ENCODE results near the gene KIR3DL3. TPM values are rescaled to one million over a fixed set of nuclear protein-coding genes. Genes with fewer than 3 reads are reported as not detected.
"Not testable (repeated sequence)": the region's sequence is repeated elsewhere in the genome, so short reads cannot be mapped to it uniquely, and the experiment has no call there.

Gene KIR3DL3
- polyA plus RNA-seq, 2 donors, result not detected

DNA sequence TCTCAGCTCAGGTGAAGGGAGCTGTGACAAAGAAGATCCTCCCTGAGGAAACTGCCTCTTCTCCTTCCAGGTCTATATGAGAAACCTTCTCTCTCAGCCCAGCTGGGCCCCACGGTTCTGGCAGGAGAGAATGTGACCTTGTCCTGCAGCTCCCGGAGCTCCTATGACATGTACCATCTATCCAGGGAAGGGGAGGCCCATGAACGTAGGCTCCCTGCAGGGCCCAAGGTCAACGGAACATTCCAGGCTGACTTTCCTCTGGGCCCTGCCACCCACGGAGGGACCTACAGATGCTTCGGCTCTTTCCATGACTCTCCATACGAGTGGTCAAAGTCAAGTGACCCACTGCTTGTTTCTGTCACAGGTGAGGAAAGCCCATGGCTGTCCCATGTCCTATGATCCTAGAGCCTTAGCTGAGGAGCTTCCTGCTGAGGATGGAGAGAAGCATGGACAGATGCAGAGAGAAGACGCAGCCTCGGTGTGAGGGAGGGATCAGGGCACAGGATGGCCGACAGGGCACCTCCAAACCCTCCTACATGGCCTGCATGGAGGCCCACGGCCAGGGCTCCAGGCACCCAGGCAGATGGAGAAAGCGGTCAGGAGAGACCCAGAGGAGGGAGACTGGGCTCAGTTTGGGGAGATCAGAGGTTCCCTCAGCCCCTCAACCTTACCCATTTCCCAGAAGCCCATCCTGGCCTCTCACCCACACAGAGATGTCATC, 51.0 kb downstream of the KIR3DL3 start:
- not testable (repeated sequence) for H3K4me3 ChIP-seq (ENCODE audit: low read depth in 1 of 2, low read length in 2 of 2); H3K9me3 ChIP-seq (ENCODE audit: control insufficient read depth in 2 of 2, insufficient read depth in 1 of 2, low read depth in 1 of 2, low read length in 1 of 2); H3K36me3 ChIP-seq (ENCODE audit: control insufficient read depth in 2 of 2, insufficient read depth in 2 of 2, low read length in 1 of 2); H3K27me3 ChIP-seq (ENCODE audit: control insufficient read depth in 1 of 2, insufficient read depth in 2 of 2, low read length in 2 of 2); H3K27ac ChIP-seq (ENCODE audit: low read depth in 2 of 2, low read length in 1 of 2); H3K4me1 ChIP-seq (ENCODE audit: control insufficient read depth in 2 of 2, insufficient read depth in 2 of 2, low read length in 1 of 2)
- WGBS, 2 donors, result 69 to 80% methylated on average over 12 of the region's 12 CpGs

DNA sequence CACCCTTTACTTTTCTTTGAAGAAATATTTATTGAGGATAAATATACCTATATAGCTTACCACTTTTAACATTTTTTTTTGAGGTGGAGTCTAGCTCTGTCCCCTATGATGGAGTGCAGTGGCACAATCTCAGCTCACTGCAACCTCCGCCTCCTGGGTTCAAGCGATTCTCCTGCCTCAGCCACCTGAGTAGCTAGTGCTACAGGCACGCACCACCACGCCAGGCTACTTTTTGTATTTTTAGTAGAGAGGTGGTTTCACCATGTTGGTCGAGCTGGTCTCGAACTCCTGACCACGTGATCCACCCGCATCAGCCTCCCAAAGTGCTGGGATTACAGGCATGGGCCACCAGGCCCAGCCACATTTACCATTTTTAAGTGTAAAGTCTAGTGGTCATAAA, 51.6 kb downstream of the KIR3DL3 start:
- not testable (repeated sequence) for H3K27ac ChIP-seq (ENCODE audit: low read depth in 2 of 2, low read length in 1 of 2)

DNA sequence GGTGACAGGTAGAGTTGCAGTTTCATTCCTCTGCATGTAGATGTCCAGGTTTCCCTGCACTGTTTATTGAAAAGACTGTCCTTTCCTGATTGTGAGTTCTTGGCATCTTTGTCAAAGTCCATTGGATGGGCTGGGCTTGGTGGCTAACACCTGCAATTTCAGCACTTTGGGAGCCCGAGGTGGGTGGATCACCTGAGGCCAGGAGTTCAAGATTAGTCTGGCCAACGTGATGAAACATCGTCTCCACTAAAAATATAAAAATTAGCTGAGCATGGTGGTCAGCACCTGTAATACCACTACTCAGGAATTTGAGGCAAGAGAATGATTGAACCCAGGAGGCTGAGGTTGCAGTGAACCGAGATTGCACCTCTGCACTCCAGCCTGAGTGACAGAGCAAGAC, 53.6 kb downstream of the KIR3DL3 start:
- not testable (repeated sequence) for H3K27me3 ChIP-seq (ENCODE audit: control insufficient read depth in 1 of 2, insufficient read depth in 2 of 2, low read length in 2 of 2); H3K27ac ChIP-seq (ENCODE audit: low read depth in 2 of 2, low read length in 1 of 2); H3K9me3 ChIP-seq (ENCODE audit: control insufficient read depth in 2 of 2, insufficient read depth in 1 of 2, low read depth in 1 of 2, low read length in 1 of 2); H3K4me3 ChIP-seq (ENCODE audit: low read depth in 1 of 2, low read length in 2 of 2); H3K36me3 ChIP-seq (ENCODE audit: control insufficient read depth in 2 of 2, insufficient read depth in 2 of 2, low read length in 1 of 2); H3K4me1 ChIP-seq (ENCODE audit: control insufficient read depth in 2 of 2, insufficient read depth in 2 of 2, low read length in 1 of 2)
- WGBS, 2 donors, result 51 to 53% methylated on average over 4 of the region's 4 CpGs

More for the DNA sequence above, 51.6 kb downstream of the KIR3DL3 start:
- H3K4me3 ChIP-seq (ENCODE audit: low read depth in 1 of 2, low read length in 2 of 2); H3K9me3 ChIP-seq (ENCODE audit: control insufficient read depth in 2 of 2, insufficient read depth in 1 of 2, low read depth in 1 of 2, low read length in 1 of 2); H3K4me1 ChIP-seq (ENCODE audit: control insufficient read depth in 2 of 2, insufficient read depth in 2 of 2, low read length in 1 of 2); H3K27me3 ChIP-seq (ENCODE audit: control insufficient read depth in 1 of 2, insufficient read depth in 2 of 2, low read length in 2 of 2); H3K36me3 ChIP-seq (ENCODE audit: control insufficient read depth in 2 of 2, insufficient read depth in 2 of 2, low read length in 1 of 2): not testable (repeated sequence)
- WGBS, 2 donors, result 68 to 81% methylated on average over 8 of the region's 8 CpGs

DNA sequence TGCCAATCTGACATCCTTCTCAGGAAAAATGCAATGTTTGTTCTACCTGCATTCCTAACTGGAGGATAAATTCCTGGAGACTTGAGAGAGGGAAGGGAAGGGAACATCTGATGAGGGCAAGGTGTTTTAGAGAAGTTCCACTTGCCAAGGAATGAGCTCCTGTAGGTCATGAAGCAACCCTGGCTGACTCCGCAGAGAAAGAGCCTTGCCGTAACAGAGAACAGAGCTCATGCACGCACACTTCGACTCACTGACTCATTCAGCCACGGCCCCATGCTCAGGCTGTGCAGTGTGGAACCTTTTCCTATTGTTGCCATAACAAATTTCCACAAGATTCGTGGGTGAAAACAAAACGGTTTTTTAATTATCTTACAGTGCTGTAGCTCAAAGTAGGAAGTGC, 54.7 kb downstream of the KIR3DL3 start:
- H3K27me3 ChIP-seq (ENCODE audit: control insufficient read depth in 1 of 2, insufficient read depth in 2 of 2, low read length in 2 of 2); H3K4me3 ChIP-seq (ENCODE audit: low read depth in 1 of 2, low read length in 2 of 2); H3K9me3 ChIP-seq (ENCODE audit: control insufficient read depth in 2 of 2, insufficient read depth in 1 of 2, low read depth in 1 of 2, low read length in 1 of 2); H3K36me3 ChIP-seq (ENCODE audit: control insufficient read depth in 2 of 2, insufficient read depth in 2 of 2, low read length in 1 of 2); H3K4me1 ChIP-seq (ENCODE audit: control insufficient read depth in 2 of 2, insufficient read depth in 2 of 2, low read length in 1 of 2); H3K27ac ChIP-seq (ENCODE audit: low read depth in 2 of 2, low read length in 1 of 2): not testable (repeated sequence)
- WGBS, 2 donors, result 54 to 64% methylated on average over 7 of the region's 7 CpGs

DNA sequence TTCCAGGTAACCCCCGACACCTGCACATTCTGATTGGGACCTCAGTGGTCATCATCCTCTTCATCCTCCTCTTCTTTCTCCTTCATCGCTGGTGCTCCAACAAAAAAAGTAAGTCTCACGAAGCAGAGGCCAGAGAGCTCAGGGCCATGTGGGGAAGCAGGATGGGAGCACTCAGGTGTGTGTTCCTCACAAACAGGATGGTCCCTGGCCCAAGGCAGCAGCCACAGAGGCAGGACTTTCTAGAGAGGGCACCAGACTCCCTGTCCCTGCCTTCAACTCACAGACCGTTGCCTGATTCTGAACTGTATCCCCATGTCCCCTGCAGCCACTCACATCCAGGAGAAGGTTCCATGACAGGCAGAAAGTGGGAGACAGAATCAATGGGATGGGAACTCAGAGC, 58.7 kb downstream of the KIR3DL3 start:
- H3K4me1 ChIP-seq (ENCODE audit: control insufficient read depth in 2 of 2, insufficient read depth in 2 of 2, low read length in 1 of 2); H3K27me3 ChIP-seq (ENCODE audit: control insufficient read depth in 1 of 2, insufficient read depth in 2 of 2, low read length in 2 of 2); H3K4me3 ChIP-seq (ENCODE audit: low read depth in 1 of 2, low read length in 2 of 2); H3K36me3 ChIP-seq (ENCODE audit: control insufficient read depth in 2 of 2, insufficient read depth in 2 of 2, low read length in 1 of 2); H3K27ac ChIP-seq (ENCODE audit: low read depth in 2 of 2, low read length in 1 of 2); H3K9me3 ChIP-seq (ENCODE audit: control insufficient read depth in 2 of 2, insufficient read depth in 1 of 2, low read depth in 1 of 2, low read length in 1 of 2): not testable (repeated sequence)
- 64 to 70% methylated on average over 4 of the region's 4 CpGs for WGBS, 2 donors

Other genes starting within 250 kb of the KIR3DL3 start
- under 1 TPM in 1 of 2 donors, not detected in 1; 0.08 TPM for gene LAIR2, start 221.6 kb upstream of the KIR3DL3 start, polyA plus RNA-seq
- gene LILRA2, start 150.7 kb upstream of the KIR3DL3 start, polyA plus RNA-seq, result under 1 TPM; 0.53 to 0.55 TPM
- under 1 TPM; 0.08 to 0.21 TPM for gene LILRA1, start 130.8 kb upstream of the KIR3DL3 start, polyA plus RNA-seq
- under 1 TPM; 0.46 to 0.55 TPM for gene LILRB1, start 94.0 kb upstream of the KIR3DL3 start, polyA plus RNA-seq
- under 1 TPM; 0.35 to 0.58 TPM for gene LILRB4, start 61.5 kb upstream of the KIR3DL3 start, polyA plus RNA-seq
- gene KIR2DL3, start 14.1 kb downstream of the KIR3DL3 start, polyA plus RNA-seq, result not detected
- gene KIR2DL1, start 45.4 kb downstream of the KIR3DL3 start, polyA plus RNA-seq, result not detected
- not detected for gene KIR2DL4, start 79.2 kb downstream of the KIR3DL3 start, polyA plus RNA-seq
- gene KIR3DL1, start 92.0 kb downstream of the KIR3DL3 start, polyA plus RNA-seq, result not detected
- not detected for gene KIR2DS4, start 108.2 kb downstream of the KIR3DL3 start, polyA plus RNA-seq
- under 1 TPM in 1 of 2 donors, not detected in 1; 0.04 TPM for gene KIR3DL2, start 126.0 kb downstream of the KIR3DL3 start, polyA plus RNA-seq
- under 1 TPM in 1 of 2 donors, not detected in 1; 0.10 TPM for gene FCAR, start 149.8 kb downstream of the KIR3DL3 start, polyA plus RNA-seq
- not detected for gene NCR1, start 181.7 kb downstream of the KIR3DL3 start, polyA plus RNA-seq
- not detected for gene NLRP7, start 223.1 kb downstream of the KIR3DL3 start, polyA plus RNA-seq
- gene NLRP2, start 241.9 kb downstream of the KIR3DL3 start, polyA plus RNA-seq, result 10 to 100 TPM in 1 of 2 donors, 1 to 10 TPM in 1; 3.8 to 20.5 TPM